Activated CD8-positive, alpha-beta memory T cell treated with anti-CD3 and anti-CD28 coated beads, Interleukin-2, amount 50 U/mL, for 4 hours (primary cell): ENCODE data around the gene MYCBP2.

ENCODE experiments used
- DNase-seq: peaks from one replicate; pipeline ENCODE4 v3.0.0-alpha.2; 2020

Gene MYCBP2

GRCh38 chr13:77065461-77066147 lies 261.3 kb downstream of the MYCBP2 start:
- DNase-seq, result no peak

GRCh38 chr13:77062097-77062496 lies 264.8 kb downstream of the MYCBP2 start:
- DNase-seq, result no peak

DNA sequence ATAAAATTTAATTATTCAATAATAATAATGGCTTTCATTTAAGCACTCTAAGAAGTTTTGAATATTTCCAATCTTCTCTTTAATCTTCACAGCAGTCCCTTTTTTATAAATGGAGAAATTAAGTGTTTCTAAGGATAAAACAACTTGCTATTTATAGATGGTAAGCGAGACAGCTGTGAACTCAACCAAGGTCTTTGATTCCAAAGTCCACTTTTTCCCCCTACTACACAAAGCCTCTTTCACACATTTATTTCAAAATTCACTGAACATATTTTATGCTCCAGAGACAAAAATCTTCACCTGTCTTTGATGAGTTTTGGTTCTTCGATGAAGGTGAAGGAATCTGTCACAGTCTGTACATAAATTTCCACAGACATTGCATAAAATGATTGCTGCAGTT lies 265.5 kb downstream of the MYCBP2 start:
- no peak for DNase-seq

- no peak for DNase-seq
These were observed 270.0 kb downstream of the MYCBP2 start for GRCh38 chr13:77056886-77057285.

GRCh38 chr13:77056382-77056781 lies 270.5 kb downstream of the MYCBP2 start:
- DNase-seq, result no peak

DNA sequence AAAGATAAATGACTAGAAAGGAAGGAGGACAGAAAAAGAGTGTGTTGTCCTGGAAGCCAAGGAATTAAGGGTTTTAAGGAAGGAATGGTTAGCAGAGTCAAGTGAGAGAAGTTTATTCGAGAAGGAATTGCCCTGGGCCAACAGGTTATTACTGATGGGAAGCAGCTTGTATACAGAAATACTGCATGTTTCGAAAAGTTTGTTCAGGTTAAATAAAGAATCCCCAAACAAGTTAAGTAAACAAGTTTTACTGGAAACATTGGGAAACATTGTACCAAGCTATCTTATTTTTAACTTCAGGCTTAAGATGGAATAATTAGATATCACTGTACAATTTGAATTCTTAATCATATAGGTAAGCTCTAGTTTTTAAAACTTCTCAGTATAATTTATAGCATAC lies 271.7 kb downstream of the MYCBP2 start:
- no peak for DNase-seq

- DNase-seq, result no peak
These were observed 273.7 kb downstream of the MYCBP2 start for GRCh38 chr13:77053192-77053591.

DNA sequence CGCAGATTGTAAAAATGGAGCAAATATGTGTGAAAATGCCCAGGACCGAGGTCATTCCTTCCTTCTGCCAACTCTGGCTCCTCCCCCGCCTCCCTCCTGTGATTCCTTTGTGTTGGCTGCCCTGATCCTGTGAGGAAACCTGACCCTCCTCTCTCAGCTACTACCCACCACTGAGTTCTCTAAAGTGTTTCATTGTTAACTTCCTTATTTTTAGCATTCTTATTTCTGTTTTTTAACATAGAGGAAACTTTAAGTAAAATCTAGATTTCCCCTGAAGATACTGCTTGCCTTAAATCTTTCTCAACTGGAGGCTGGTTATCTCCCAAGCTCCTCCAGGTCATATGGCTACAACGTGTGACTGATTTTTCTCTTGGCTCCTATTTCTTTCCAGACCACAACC lies 278.2 kb downstream of the MYCBP2 start:
- no peak for DNase-seq

GRCh38 chr13:77047649-77048343 lies 279.1 kb downstream of the MYCBP2 start:
- DNase-seq, result no peak

DNA sequence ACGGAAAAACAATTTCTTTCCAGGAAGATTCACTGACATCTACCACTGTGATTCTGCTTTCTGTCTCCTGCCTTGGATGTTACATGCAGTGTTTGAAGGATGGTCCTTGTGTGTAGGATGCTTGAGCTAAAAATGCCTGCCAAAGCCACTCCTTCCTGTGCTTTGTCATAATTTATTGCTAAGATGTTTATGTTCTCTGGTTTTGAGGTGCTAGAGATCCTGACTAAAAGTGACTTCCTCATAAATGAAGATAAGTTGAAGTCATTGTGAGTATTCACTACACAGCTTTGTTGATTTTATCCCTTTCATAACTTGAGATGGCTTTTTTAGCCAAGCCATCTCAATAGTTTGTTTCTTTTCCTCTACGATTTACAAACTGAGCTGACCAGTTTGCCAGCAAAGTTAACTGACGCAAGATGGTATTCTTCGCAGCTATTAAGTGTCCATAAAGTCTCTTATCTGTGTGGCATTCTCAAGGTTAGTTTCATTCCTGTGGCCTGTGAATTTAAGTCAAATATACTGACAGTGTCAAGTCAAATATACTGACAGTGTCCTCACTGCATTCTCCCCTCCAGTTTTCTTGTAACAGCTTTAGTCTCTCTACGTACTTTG lies 284.2 kb downstream of the MYCBP2 start:
- DNase-seq, result no peak

GRCh38 chr13:77040835-77041234 lies 286.1 kb downstream of the MYCBP2 start:
- no peak for DNase-seq

GRCh38 chr13:77040076-77040475 lies 286.8 kb downstream of the MYCBP2 start:
- DNase-seq, result no peak

DNA sequence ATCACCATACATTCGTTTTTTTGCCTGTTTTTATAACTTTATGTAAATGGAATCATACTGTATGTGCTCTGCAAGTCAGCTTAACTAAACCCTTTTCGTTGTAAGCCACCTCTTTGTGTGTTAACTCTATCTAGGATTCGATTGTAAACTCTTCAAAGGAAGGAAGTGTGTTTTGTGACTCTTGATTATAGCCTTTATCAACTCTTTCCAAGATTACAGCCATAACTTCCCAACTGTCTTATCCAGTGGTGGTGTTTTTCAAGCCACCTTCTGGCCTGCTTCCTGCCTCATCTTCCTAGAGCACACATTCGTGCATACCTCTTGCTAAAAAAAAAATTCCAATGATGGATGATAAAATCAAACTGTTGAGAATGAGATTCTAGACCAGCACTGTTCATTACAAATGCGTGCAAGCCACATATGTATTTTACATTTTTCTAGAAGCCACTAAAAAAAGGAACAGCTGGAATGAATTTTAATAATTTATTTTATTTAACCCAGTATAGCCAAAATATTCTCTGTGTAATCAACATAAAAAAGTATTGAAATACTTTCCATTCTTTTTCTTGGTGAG lies 287.9 kb downstream of the MYCBP2 start:
- no peak for DNase-seq

DNA sequence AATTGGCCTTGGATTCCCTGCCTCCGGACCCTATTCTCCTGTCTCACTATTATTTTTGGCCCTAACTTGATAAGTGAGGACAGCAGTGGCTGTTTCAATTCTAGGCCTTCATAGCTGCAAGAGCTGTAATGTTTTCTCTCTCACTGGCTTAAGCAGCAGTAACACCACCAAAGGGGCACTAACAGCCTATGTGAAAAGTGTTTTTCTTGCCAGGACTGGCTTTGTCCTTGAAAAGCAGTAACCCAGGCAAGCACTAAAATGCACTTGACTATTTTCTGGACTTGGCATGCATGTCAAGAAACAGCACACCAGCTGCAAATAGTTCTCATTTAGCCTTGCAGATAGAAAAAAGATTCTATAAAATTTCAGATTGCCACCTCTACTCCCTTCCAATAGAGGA lies 290.6 kb downstream of the MYCBP2 start:
- no peak for DNase-seq

- DNase-seq, result no peak
These were observed 292.0 kb downstream of the MYCBP2 start for GRCh38 chr13:77034881-77035280.

DNA sequence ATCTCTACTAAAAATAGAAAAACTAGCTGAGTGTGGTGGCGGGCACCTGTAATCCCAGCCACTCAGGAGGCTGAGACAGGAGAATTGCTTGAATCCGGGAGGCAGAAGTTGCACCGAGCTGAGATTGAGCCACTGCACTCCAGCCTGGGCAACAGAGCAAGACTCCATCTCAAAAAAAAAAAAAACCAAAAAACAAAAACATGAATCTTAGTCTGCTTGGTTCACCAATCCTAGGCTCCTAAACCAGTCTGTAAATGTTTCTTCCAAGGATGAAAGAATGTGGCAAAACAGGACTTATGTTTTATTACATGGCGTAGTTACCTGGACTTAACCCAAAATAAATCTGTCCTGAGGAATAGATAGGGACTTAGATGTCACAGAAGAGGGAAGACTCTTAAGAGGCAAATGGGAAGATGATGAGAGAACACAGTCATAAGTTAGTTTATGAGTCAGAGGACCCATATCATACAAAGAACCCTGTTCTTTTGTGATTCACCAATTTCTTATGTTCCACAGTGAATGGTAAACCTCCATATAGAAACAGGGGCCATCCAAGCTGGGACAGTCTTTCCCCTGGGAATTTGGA lies 293.1 kb downstream of the MYCBP2 start:
- DNase-seq, result no peak

- DNase-seq, result no peak
These were observed 295.1 kb downstream of the MYCBP2 start for GRCh38 chr13:77031656-77032243.

- no peak for DNase-seq
These were observed 297.5 kb downstream of the MYCBP2 start for GRCh38 chr13:77029436-77029835.

DNA sequence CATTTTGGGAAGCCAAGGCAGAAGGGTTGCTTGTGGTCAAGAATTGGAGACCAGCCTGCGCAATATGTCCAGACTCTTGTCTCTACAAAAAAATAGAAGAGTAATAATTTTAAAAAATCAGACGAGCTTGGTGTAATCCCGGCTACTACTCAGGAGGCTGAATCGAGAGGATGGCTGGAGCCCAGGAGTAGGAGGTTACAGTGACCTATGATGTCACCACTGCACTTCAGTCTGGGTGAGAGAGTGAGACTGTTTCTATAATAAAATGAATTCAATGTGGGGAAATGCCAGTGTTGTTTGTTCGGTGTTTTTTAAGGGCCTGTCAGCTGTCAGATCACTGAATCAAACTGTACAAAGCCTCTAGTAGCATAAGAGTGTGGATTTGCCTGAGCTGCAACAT lies 298.7 kb downstream of the MYCBP2 start:
- DNase-seq, result no peak

DNA sequence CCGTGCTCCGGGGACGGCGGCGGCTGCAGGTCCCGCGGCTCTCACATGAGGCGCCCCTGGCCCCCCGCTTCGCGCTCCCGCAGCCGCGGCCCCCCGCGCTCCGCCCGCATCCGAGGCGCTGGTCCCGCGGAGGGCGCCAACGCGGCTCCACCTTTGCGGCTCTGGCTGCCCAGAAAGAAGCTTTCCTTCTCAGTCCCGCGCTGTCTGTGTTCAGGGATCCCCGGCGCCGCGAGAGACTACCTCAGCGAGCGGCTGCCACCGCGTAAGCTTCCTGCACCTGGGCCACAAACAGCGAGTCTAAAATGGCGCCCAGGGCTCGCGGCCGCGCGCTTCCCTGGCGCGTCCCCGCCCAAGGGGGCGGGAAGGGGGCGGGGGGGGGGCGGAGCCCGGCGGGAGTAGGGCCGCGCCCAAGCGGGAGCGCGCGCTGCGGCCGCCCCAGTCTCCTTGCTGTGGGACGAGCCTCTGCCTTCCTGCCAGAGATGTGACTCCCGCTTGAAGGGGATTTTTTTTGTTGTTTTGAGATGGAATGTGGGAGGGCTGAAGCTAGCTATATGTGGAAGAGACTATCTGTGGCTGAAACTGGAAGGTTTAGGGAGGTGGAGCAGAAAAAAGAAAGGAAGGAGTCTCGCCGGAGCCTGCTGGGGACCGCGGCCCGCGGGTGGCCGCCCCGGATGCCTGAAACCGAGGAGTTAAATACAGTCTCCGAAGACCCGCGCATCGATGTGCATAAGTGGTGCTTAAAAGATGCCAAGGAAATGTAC lies 299.9 kb downstream of the MYCBP2 start, which contains the start of gene FBXL3:
FBXL3 (minus strand) TSS at position 299 of the 761 bp plus-strand sequence. CDS start 5,299 bp downstream, outside the sequence.
- DNase-seq, result peak; percentile 76

- DNase-seq, result peak; percentile 74
These were observed 300.5 kb downstream of the MYCBP2 start for GRCh38 chr13:77026255-77026860.

GRCh38 chr13:77022341-77022740 lies 304.6 kb downstream of the MYCBP2 start:
- no peak for DNase-seq
